Measurements from ENCODE around the gene TYROBP.

DNA sequence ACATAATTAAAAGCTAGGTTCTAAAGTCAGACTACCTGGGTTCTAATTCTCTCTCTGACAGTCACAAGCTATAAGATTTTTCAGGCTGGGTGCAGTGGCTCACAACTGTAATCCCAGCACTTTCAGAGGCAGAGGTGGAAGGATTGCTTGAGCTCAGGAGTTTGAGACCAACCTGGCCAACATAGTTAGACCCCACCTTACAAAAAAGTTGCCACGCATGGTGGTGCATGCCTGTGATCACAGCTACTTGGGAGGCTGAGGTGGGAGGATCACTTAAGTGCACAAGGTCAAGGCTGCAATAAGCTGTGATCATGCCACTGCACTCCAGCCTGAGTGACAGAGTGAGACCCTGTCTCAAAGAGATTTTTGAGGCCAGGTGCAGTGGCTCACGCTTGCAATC is 13.8 kb downstream of the TYROBP start:
- TF ChIP-seq, protein P1, sequence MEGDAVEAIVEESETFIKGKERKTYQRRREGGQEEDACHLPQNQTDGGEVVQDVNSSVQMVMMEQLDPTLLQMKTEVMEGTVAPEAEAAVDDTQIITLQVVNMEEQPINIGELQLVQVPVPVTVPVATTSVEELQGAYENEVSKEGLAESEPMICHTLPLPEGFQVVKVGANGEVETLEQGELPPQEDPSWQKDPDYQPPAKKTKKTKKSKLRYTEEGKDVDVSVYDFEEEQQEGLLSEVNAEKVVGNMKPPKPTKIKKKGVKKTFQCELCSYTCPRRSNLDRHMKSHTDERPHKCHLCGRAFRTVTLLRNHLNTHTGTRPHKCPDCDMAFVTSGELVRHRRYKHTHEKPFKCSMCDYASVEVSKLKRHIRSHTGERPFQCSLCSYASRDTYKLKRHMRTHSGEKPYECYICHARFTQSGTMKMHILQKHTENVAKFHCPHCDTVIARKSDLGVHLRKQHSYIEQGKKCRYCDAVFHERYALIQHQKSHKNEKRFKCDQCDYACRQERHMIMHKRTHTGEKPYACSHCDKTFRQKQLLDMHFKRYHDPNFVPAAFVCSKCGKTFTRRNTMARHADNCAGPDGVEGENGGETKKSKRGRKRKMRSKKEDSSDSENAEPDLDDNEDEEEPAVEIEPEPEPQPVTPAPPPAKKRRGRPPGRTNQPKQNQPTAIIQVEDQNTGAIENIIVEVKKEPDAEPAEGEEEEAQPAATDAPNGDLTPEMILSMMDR (conservative IDR thresholded peaks at IDR 0.05 in 1 of 2, IDR thresholded peaks at IDR 0.05 in 1 of 2; ENCODE audit: low read depth in 1 of 2, low read length in 2 of 2): no peak
- no peak for TF ChIP-seq EZH2 (IDR thresholded peaks at IDR 0.05; ENCODE audit: low read length, missing control alignments)
